GM12873 (cell line): ENCODE measurements around the gene EPHB2.

Source experiments
- CTCF ChIP-seq: IDR thresholded peaks from 2 replicates; pipeline ENCODE4 v1.5.1; 2012; ENCODE audit warnings: low read depth, mild to moderate bottlenecking, moderate library complexity, low read length, control low read depth; ENCODE audit not compliant: insufficient read depth; ENCODE audit errors: missing control alignments

Gene EPHB2

DNA sequence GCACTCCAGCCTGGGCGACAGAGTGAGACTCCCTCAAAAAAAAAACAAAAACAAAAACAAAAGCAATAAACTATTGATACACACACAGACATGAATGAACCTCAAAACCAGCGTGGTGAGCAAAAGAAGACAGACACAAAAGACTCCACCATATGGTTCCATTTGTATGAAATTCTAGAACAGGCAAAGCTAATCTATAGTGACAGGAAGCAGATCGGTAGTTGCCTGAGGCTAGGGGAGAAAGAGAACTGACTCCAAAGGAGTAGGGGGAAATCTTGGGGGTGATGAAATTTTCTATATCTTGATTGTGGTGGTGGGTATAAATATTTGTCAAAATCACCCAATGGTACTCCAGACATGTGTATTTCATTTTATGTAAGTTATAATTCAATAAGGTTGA lies 241.2 kb downstream of the EPHB2 start:
- TF ChIP-seq CTCF: no peak

GRCh38 chr1:22952694-22953056 lies 242.0 kb downstream of the EPHB2 start:
- no peak for TF ChIP-seq CTCF

- TF ChIP-seq CTCF: no peak
These were observed 242.6 kb downstream of the EPHB2 start for GRCh38 chr1:22953057-22953739.

- TF ChIP-seq CTCF: no peak
These were observed 243.1 kb downstream of the EPHB2 start for GRCh38 chr1:22953740-22954141.

GRCh38 chr1:22955146-22955545 lies 244.5 kb downstream of the EPHB2 start:
- TF ChIP-seq CTCF: no peak

GRCh38 chr1:22957066-22957465 lies 246.4 kb downstream of the EPHB2 start:
- TF ChIP-seq CTCF: no peak

- TF ChIP-seq CTCF: no peak
These were observed 247.9 kb downstream of the EPHB2 start for GRCh38 chr1:22958556-22958955.
